Muscle layer of colon (tissue), 2 donors: ENCODE results near the gene CDCA4.

ENCODE experiments used
- H3K27ac ChIP-seq: one replicate; pipeline ENCODE4 v1.7.0; 2013; ENCODE audit warnings: low read depth, mild to moderate bottlenecking, low read length, moderate library complexity
- H3K27me3 ChIP-seq, 2 donors: one replicate each; pipeline ENCODE4 v1.7.0; 2013; ENCODE audit warnings: low read length in 2 of 2, mild to moderate bottlenecking in 2 of 2; ENCODE audit not compliant: insufficient read depth in 2 of 2, control insufficient read depth in 1 of 2
- H3K36me3 ChIP-seq: one replicate; pipeline ENCODE4 v1.7.0; 2013; ENCODE audit warnings: mild to moderate bottlenecking, low read length; ENCODE audit not compliant: insufficient read depth
- H3K4me1 ChIP-seq: one replicate; pipeline ENCODE4 v1.7.0; 2013; ENCODE audit warnings: mild to moderate bottlenecking, low read length; ENCODE audit not compliant: insufficient read depth
- H3K4me3 ChIP-seq, 2 donors: one replicate each; pipeline ENCODE4 v1.7.0; 2013; ENCODE audit warnings: low read length in 2 of 2, low read depth in 1 of 2, mild to moderate bottlenecking in 1 of 2, moderate library complexity in 1 of 2
- H3K9ac ChIP-seq: one replicate; pipeline ENCODE4 v1.7.0; 2013; ENCODE audit warnings: low read length
- H3K9me3 ChIP-seq: one replicate; pipeline ENCODE4 v1.7.0; 2013; ENCODE audit warnings: mild to moderate bottlenecking, low read length
- donor health status: abdominal sarcoma.
- donor health status: Adenocarcinoma of cecum.

CDCA4 gene

GRCh38 chr14:105055736-105056302 lies 34.9 kb upstream of the CDCA4 start:
- Histone ChIP-seq H3K4me3 (no peak overlapping the region), H3K9me3 (no peaks in the 10 kb centered on the region), H3K27me3 (no peaks in the 10 kb centered on the region), H3K36me3 (no peaks in the 10 kb centered on the region), H3K27ac (no peak overlapping the region), H3K4me1 (peaks cover 18% of the 10 kb centered on the region), H3K9ac (no peak overlapping the region)

- H3K27ac ChIP-seq, result no peak overlapping the region
- no peaks in the 10 kb centered on the region for H3K36me3 ChIP-seq
- no peaks in the 10 kb centered on the region for H3K27me3 ChIP-seq
- no peaks in the 10 kb centered on the region for H3K9me3 ChIP-seq
- H3K4me1 ChIP-seq, result peaks cover 18% of the 10 kb centered on the region
- no peak overlapping the region for H3K4me3 ChIP-seq
- no peak overlapping the region for H3K9ac ChIP-seq
Observed at GRCh38 chr14:105055334-105055733, 34.5 kb upstream of the CDCA4 start.

- Histone ChIP-seq H3K4me3 (no peak overlapping the region), H3K9me3 (no peaks in the 10 kb centered on the region), H3K27ac (no peak overlapping the region), H3K27me3 (no peaks in the 10 kb centered on the region), H3K9ac (no peak overlapping the region), H3K4me1 (peaks cover 6% of the 10 kb centered on the region), H3K36me3 (no peaks in the 10 kb centered on the region)
Observed at GRCh38 chr14:105053996-105054395, 33.1 kb upstream of the CDCA4 start.

- Histone ChIP-seq H3K9ac (no peak overlapping the region), H3K36me3 (no peaks in the 10 kb centered on the region), H3K9me3 (no peaks in the 10 kb centered on the region), H3K27ac (no peak overlapping the region), H3K4me3 (no peak overlapping the region), H3K4me1 (peaks cover under 1% of the 10 kb centered on the region), H3K27me3 (no peaks in the 10 kb centered on the region)
Observed at GRCh38 chr14:105053421-105053820, 32.5 kb upstream of the CDCA4 start.

GRCh38 chr14:105052110-105052458 lies 31.2 kb upstream of the CDCA4 start:
- H3K4me3 ChIP-seq, result no peak overlapping the region
- H3K27me3 ChIP-seq, result no peaks in the 10 kb centered on the region
- no peaks in the 10 kb centered on the region for H3K36me3 ChIP-seq

GRCh38 chr14:105051182-105052109 lies 30.6 kb upstream of the CDCA4 start:
- Histone ChIP-seq H3K27ac (no peak overlapping the region), H3K4me3 (no peak overlapping the region), H3K9ac (no peak overlapping the region), H3K4me1 (no peaks in the 10 kb centered on the region), H3K9me3 (no peaks in the 10 kb centered on the region), H3K36me3 (no peaks in the 10 kb centered on the region), H3K27me3 (no peaks in the 10 kb centered on the region)

More at GRCh38 chr14:105052110-105052458, 31.2 kb upstream of the CDCA4 start:
- Histone ChIP-seq H3K4me1 (no peaks in the 10 kb centered on the region), H3K9ac (no peak overlapping the region), H3K27ac (no peak overlapping the region), H3K9me3 (no peaks in the 10 kb centered on the region)

GRCh38 chr14:105050551-105050897 lies 29.6 kb upstream of the CDCA4 start:
- no peaks in the 10 kb centered on the region for H3K27me3 ChIP-seq
- H3K4me3 ChIP-seq, result no peak overlapping the region
- no peaks in the 10 kb centered on the region for H3K36me3 ChIP-seq
- no peak overlapping the region for H3K27ac ChIP-seq
- H3K9ac ChIP-seq, result no peak overlapping the region
- no peaks in the 10 kb centered on the region for H3K4me1 ChIP-seq
- no peaks in the 10 kb centered on the region for H3K9me3 ChIP-seq

- no peak overlapping the region for H3K4me3 ChIP-seq
- H3K27ac ChIP-seq, result no peak overlapping the region
- no peak overlapping the region for H3K9ac ChIP-seq
Observed at GRCh38 chr14:105049753-105050550, 29.1 kb upstream of the CDCA4 start.

GRCh38 chr14:105047283-105048016 lies 26.6 kb upstream of the CDCA4 start:
- H3K9ac ChIP-seq, result no peak overlapping the region
- no peak overlapping the region for H3K27ac ChIP-seq
- H3K27me3 ChIP-seq, result no peaks in the 10 kb centered on the region
- H3K36me3 ChIP-seq, result no peaks in the 10 kb centered on the region
- no peaks in the 10 kb centered on the region for H3K9me3 ChIP-seq
- no peaks in the 10 kb centered on the region for H3K4me1 ChIP-seq
- no peak overlapping the region for H3K4me3 ChIP-seq

More at GRCh38 chr14:105049753-105050550, 29.1 kb upstream of the CDCA4 start:
- Histone ChIP-seq H3K36me3 (no peaks in the 10 kb centered on the region), H3K9me3 (no peaks in the 10 kb centered on the region), H3K4me1 (no peaks in the 10 kb centered on the region), H3K27me3 (no peaks in the 10 kb centered on the region)

GRCh38 chr14:105046891-105047282 lies 26.0 kb upstream of the CDCA4 start:
- no peaks in the 10 kb centered on the region for H3K9me3 ChIP-seq
- H3K4me1 ChIP-seq, result no peaks in the 10 kb centered on the region
- H3K27me3 ChIP-seq, result no peaks in the 10 kb centered on the region
- no peak overlapping the region for H3K9ac ChIP-seq
- H3K4me3 ChIP-seq, result no peak overlapping the region
- H3K36me3 ChIP-seq, result no peaks in the 10 kb centered on the region
- no peak overlapping the region for H3K27ac ChIP-seq
